Stimulated activated naive CD8-positive, alpha-beta T cell treated with anti-CD3 and anti-CD28 coated beads, Interleukin-15, Interleukin-2, amounts not matched to agents 100 U/mL and 50 U/mL, for 24 hours (primary cell): ENCODE results near the gene TBX18.

ENCODE experiments used
- ATAC-seq: fragments of 150-1000 bp; cut with Tn5 transposase; one replicate; pipeline ENCODE4 v1.10.0; 2021
- DNase-seq: peaks from one replicate; pipeline ENCODE4 v3.0.0; 2021

The TBX18 gene

GRCh38 chr6:84669945-84670344, 94.5 kb downstream of the TBX18 start:
- ATAC-seq: no peak
- DNase-seq: no peak

DNA sequence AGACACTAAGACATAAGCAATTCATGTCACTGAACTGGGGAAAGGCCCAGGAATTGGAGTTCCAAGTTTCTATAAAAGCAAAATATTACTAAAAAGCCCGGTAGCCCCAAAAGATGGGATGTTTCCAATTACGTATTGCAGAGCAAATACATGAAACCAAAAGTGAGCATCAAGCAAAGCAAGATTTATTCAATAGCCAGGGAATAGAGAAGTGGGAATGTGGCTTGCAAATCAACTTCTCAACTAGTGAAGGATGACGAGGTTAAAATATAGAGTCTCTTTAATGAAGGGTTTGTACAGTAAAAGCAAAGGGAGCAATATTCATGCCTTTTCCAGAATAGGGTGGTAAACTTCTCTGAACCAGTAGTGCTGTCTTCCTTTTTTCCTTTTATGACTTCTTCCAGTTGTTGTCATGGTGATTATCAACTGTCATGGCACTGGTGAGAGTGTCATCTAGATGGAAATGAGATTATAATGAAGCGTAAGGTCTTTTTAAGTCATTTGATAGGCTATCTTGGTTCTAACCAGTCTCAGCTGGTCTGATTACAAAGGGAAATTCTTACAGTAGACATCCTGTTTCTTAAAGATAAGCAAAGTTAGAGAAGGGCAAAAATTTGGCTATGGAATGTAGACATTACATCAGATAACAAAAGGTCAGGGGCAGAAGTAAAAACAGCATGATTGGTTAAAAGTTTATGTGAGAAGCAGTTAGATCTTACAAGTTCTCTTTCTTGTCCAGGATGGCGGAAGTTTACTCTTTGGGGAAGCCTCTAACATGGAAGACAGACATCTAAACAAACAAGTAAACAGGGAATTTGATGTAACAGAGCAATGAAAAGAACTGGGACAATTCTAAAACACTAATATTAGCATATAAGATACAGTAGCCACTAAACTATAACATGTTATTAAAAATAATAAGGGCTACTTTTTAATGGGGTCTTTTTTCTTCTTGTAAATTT, 96.9 kb downstream of the TBX18 start:
- ATAC-seq (no peak), DNase-seq (no peak)

- ATAC-seq (no peak), DNase-seq (no peak)
These were observed 99.0 kb downstream of the TBX18 start for GRCh38 chr6:84665401-84665800.

DNA sequence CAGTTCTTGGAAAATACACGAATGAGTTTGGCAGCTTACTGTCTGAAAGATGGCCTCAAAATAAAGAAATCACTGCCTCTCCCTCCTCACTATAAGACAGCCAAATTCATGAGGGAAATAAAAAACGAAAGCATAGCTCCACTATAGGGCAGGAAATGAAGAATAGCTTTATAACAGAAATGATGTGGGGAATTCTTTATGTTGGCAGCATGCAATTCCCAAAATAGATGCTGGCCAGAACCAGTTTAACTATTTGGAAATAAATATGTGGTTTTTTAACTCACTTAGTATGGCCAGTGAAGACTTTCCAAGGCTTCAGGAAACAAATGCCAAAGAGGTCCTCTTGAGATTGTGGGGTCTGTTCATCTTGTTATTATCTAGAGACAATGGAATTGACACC, 100.5 kb downstream of the TBX18 start:
- ATAC-seq (no peak), DNase-seq (no peak)

DNA sequence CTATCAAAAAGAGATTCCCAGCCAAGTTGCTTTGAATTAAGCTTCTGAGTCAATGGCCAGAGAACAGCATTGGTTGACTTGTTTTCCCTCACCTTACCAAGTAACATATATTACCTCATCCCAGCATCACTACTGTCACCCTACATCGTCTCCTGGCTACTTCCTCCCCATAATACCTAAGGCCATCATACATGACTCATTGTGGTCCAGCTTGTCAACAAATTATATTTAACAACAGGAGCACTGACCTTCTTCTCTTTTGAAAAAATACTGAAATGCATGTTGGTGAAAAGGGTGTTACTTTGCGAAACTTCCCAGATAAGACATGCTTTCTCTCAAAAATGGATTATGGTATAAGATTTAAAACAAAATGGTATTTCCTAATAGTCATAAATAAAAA, 106.9 kb downstream of the TBX18 start:
- DNase-seq (no peak), ATAC-seq (no peak)

- ATAC-seq (no peak), DNase-seq (no peak)
These were observed 107.4 kb downstream of the TBX18 start for GRCh38 chr6:84657025-84657424.

DNA sequence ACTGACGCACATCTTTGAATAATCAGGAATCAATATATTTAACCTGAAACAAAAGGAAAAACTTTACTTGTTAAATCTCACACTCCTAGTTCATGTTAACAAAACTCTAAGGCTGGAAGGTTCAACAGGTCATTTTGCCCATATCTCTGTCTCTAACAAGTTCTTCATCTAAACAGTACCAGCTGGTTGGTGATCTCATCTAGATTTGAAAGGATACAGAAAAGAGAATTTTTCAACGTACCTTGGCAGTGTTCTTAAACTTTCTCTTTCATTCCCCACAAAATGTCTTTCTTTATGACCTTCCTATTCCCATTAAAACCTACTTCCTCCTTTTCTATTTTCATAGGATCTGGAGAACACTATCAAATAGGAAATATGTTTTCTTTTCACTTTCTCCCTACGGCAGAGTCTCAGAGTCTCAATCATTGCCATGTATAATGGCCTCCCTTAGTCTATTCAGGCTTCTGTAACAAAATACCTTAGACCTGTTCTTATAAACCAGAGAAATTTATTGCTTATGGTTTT, 111.3 kb downstream of the TBX18 start:
- DNase-seq (no peak), ATAC-seq (no peak)

GRCh38 chr6:84652356-84653026, 111.9 kb downstream of the TBX18 start:
- no peak for ATAC-seq
- DNase-seq: no peak

- DNase-seq (no peak), ATAC-seq (no peak)
These were observed 112.8 kb downstream of the TBX18 start for GRCh38 chr6:84651583-84651982.

- DNase-seq (no peak), ATAC-seq (no peak)
These were observed 116.0 kb downstream of the TBX18 start for GRCh38 chr6:84648444-84648843.

DNA sequence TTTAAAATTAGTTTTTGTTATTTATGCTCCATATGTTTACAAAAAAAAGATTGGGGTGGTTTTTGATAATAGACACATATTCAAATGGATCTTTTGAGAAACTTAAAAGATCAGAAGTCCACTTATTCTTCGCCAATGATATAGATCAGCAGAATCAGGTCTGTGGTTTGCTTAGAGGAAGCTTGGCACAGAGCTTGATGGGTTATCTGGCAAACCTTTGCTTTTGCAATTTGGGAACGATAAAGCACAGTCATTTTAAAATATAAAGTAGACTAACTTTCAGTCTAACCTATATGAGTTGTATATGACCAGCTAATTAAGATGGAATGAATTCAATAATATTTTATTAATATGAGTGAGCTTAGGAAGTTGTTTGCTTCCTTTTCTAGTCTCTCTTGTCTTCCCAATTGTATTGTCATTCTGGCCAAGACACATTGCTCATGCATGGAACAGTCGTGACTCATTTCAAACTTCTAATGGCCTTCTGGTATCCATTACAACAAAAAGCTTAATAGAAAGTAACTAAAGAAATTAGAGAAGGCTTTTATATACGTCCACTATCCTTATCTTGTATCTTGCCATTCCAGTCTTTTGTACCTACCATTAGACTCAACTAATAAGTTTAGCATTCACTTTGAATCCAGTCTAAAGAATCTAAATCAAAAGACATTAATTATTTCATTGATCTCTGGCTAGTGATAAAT, 118.7 kb downstream of the TBX18 start:
- no peak for DNase-seq
- ATAC-seq: no peak

DNA sequence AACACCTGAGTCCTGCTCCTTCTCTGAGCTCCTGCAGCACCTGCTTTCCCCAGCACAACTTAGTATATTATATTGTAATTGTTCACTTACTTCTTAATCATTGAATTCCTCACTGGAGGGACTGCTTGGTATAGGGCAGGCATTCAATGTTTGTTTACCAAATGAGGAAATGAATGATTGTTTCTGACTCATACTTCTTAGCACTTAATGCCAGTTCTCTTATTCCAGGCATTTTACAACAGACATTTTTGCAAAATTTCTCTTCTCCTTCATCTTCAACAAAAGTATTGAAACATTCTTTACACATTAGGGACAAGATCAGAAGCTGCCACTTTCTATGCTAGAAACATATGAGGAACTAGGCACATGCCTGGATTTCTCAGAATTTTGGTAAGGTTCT, 119.4 kb downstream of the TBX18 start:
- ATAC-seq: no peak
- no peak for DNase-seq

GRCh38 chr6:84643778-84644177, 120.6 kb downstream of the TBX18 start:
- ATAC-seq: no peak
- DNase-seq: no peak

GRCh38 chr6:84641076-84641475, 123.3 kb downstream of the TBX18 start:
- DNase-seq (no peak), ATAC-seq (no peak)

GRCh38 chr6:84639396-84639795, 125.0 kb downstream of the TBX18 start:
- no peak for ATAC-seq
- no peak for DNase-seq

DNA sequence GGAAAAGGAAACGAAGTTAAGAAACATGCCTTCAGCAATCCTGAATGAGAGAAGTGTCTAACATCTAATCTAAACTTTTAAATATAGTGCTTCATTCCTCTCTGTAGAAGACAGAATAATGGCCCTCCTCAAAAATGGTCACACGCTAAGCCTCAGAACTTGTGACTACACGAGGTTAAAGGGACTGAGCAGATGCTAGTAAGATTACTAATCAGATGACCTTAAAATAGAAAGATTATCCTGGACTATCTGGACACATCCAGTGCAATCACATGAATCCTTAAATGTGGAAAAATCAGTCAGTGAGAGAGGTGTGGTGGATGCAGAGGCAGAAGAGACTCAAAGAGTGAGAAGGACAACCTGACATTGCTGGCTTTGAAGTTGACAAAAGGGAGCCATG, 126.1 kb downstream of the TBX18 start:
- no peak for ATAC-seq
- DNase-seq: no peak
